ENCODE data around the gene IBTK.

IBTK gene

GRCh38 chr6:82123632-82124031 is 123.9 kb downstream of the IBTK start:
- in situ Hi-C loops (cut with HindIII; ENCODE audit: low sequenced_read_pairs), result no loop called here

Data from endothelial cell of hepatic sinusoid (primary cell).